Keratinocyte (primary cell): ENCODE results near the gene SOS1.

Source experiments
- EZH2 ChIP-seq: IDR thresholded peaks from one replicate; pipeline ENCODE4 v1.6.1; 2012; ENCODE audit warnings: inconsistent platforms, mild to moderate bottlenecking, low read length, moderate library complexity
- TF ChIP-seq, protein P1 (sequence below), 3 experiments: IDR thresholded peaks in 1 of 3; conservative IDR thresholded peaks in 1 of 3; optimal IDR thresholded peaks in 1 of 3; 2 replicates in 2 of 3; 3 replicates in 1 of 3; pipeline versions ENCODE3 to v1.5.1; 2011; ENCODE audit warnings: low read length in 3 of 3, mild to moderate bottlenecking in 3 of 3, moderate library complexity in 2 of 3, control low read depth in 1 of 3, inconsistent platforms in 1 of 3; ENCODE audit not compliant: insufficient read depth in 2 of 3; ENCODE audit errors: extremely low read depth in 1 of 3

- TF ChIP-seq, protein P1, sequence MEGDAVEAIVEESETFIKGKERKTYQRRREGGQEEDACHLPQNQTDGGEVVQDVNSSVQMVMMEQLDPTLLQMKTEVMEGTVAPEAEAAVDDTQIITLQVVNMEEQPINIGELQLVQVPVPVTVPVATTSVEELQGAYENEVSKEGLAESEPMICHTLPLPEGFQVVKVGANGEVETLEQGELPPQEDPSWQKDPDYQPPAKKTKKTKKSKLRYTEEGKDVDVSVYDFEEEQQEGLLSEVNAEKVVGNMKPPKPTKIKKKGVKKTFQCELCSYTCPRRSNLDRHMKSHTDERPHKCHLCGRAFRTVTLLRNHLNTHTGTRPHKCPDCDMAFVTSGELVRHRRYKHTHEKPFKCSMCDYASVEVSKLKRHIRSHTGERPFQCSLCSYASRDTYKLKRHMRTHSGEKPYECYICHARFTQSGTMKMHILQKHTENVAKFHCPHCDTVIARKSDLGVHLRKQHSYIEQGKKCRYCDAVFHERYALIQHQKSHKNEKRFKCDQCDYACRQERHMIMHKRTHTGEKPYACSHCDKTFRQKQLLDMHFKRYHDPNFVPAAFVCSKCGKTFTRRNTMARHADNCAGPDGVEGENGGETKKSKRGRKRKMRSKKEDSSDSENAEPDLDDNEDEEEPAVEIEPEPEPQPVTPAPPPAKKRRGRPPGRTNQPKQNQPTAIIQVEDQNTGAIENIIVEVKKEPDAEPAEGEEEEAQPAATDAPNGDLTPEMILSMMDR (optimal IDR thresholded peaks at IDR 0.05 in 1 of 3, IDR thresholded peaks at IDR 0.05 in 1 of 3, conservative IDR thresholded peaks at IDR 0.05 in 1 of 3; ENCODE audit: extremely low read depth in 1 of 3, insufficient read depth in 2 of 3, low read length in 3 of 3), result no peak
- TF ChIP-seq EZH2, result no peak
Observed at GRCh38 chr2:39159283-39159682, 38.4 kb upstream of the SOS1 start.
